HL-60 (cell line): ENCODE data around the gene MADCAM1.

Experiments used
- DNase-seq, 2 experiments: peaks; one replicate each; pipeline ENCODE4 v3.0.0-alpha.2; 2010 to 2020; ENCODE audit warnings: low read depth in 1 of 2, low spot score in 1 of 2
- H3K27ac ChIP-seq: fragments of 250-450 bp; sonication (Bioruptor Pico); replicated peaks from 2 replicates; pipeline ENCODE4 v1.5.1; 2020; ENCODE audit warnings: mild to moderate bottlenecking, moderate library complexity
- H3K27me3 ChIP-seq: fragments of 250-450 bp; sonication (Bioruptor Pico); 2 replicates; pipeline ENCODE4 v1.5.1; 2021; ENCODE audit warnings: mild to moderate bottlenecking, moderate library complexity; ENCODE audit not compliant: insufficient read depth, poor library complexity, severe bottlenecking
- H3K4me3 ChIP-seq: replicated peaks from 2 replicates; pipeline ENCODE4 v1.5.1; 2011; ENCODE audit warnings: mild to moderate bottlenecking, control low read depth, low read length; ENCODE audit not compliant: insufficient read depth
- GABPA ChIP-seq: IDR thresholded peaks from 2 replicates; pipeline ENCODE4 v1.6.1; 2012; ENCODE audit warnings: low read depth
- POLR2AphosphoS5 ChIP-seq: IDR thresholded peaks from 2 replicates; pipeline ENCODE4 v1.6.1; 2012; ENCODE audit warnings: low read depth
- REST ChIP-seq: IDR thresholded peaks from 2 replicates; pipeline ENCODE4 v1.6.1; 2012; ENCODE audit warnings: low read depth; ENCODE audit not compliant: insufficient replicate concordance
- SPI1 ChIP-seq: IDR thresholded peaks from 2 replicates; pipeline ENCODE4 v1.6.1; 2012; ENCODE audit warnings: low read depth, mild to moderate bottlenecking, borderline replicate concordance
- TF ChIP-seq, protein P1 (sequence below): IDR thresholded peaks from one replicate; pipeline ENCODE4 v1.5.1; 2011; ENCODE audit warnings: low read length, control low read depth, inconsistent platforms; ENCODE audit not compliant: insufficient read depth

Gene MADCAM1

GRCh38 chr19:514166-514663 lies 17.9 kb downstream of the MADCAM1 start:
- Histone ChIP-seq H3K27ac (no peak overlapping the region), H3K4me3 (no peak overlapping the region), H3K27me3 (no peaks in the 10 kb centered on the region)
- no peak for DNase-seq
- TF ChIP-seq, protein P1, sequence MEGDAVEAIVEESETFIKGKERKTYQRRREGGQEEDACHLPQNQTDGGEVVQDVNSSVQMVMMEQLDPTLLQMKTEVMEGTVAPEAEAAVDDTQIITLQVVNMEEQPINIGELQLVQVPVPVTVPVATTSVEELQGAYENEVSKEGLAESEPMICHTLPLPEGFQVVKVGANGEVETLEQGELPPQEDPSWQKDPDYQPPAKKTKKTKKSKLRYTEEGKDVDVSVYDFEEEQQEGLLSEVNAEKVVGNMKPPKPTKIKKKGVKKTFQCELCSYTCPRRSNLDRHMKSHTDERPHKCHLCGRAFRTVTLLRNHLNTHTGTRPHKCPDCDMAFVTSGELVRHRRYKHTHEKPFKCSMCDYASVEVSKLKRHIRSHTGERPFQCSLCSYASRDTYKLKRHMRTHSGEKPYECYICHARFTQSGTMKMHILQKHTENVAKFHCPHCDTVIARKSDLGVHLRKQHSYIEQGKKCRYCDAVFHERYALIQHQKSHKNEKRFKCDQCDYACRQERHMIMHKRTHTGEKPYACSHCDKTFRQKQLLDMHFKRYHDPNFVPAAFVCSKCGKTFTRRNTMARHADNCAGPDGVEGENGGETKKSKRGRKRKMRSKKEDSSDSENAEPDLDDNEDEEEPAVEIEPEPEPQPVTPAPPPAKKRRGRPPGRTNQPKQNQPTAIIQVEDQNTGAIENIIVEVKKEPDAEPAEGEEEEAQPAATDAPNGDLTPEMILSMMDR: no peak
- no peak for TF ChIP-seq POLR2AphosphoS5
- no peak for TF ChIP-seq REST
- no peak for TF ChIP-seq SPI1
- no peak for TF ChIP-seq GABPA

GRCh38 chr19:517721-518597 lies 21.7 kb downstream of the MADCAM1 start:
- Histone ChIP-seq H3K27ac (no peak overlapping the region), H3K4me3 (no peak overlapping the region), H3K27me3 (no peaks in the 10 kb centered on the region)
- TF ChIP-seq GABPA: no peak
- no peak for TF ChIP-seq POLR2AphosphoS5
- TF ChIP-seq, protein P1: no peak
- no peak for TF ChIP-seq REST
- TF ChIP-seq SPI1: no peak
- DNase-seq: no peak

DNA sequence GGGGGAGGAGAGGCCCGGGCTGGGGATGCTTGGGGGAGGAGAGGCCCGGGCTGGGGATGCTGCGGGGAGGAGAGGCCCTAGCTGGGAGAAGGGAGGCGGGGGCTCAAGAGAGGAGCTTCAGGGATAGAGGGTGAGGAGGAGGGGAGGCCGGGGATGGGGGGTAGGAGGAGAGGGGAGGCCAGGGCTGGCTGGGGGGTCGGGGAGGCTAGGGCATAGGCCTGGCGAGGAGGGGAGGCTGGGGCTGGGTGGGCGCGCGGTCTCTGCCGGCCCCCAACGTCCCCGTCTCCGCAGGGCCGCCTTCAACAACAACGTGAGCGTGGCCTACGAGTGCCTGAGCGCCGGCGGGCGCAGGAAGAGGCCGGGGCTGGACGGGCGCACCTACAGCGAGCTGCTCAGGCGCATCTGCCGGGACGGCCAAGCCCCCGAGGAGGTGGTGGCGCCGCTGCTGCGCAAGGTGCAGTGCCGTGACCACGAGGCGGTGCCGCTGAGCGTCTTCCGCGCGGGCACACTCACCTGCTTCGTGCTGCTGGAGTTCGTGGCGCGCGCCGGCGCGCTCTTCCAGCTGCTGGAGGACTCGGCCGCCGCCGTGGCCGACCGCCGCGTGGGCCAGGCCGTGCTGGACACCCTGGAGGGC lies 22.4 kb downstream of the MADCAM1 start:
- H3K4me3 ChIP-seq: no peak overlapping the region
- no peak overlapping the region for H3K27ac ChIP-seq
- DNase-seq: no peak
- TF ChIP-seq GABPA (no peak), REST (no peak), POLR2AphosphoS5 (no peak), SPI1 (no peak)
- TF ChIP-seq, protein P1: no peak
- no peaks in the 10 kb centered on the region for H3K27me3 ChIP-seq
